ENCODE results near the gene HOXD8. TPM values are rescaled to one million over a fixed set of nuclear protein-coding genes. Genes with fewer than 3 reads are reported as not detected.

Gene HOXD8
- polyA plus RNA-seq, 1 of the 3 experiments (the other 2 are of a cell fraction): 6.4 TPM

- TF ChIP-seq, protein P1, sequence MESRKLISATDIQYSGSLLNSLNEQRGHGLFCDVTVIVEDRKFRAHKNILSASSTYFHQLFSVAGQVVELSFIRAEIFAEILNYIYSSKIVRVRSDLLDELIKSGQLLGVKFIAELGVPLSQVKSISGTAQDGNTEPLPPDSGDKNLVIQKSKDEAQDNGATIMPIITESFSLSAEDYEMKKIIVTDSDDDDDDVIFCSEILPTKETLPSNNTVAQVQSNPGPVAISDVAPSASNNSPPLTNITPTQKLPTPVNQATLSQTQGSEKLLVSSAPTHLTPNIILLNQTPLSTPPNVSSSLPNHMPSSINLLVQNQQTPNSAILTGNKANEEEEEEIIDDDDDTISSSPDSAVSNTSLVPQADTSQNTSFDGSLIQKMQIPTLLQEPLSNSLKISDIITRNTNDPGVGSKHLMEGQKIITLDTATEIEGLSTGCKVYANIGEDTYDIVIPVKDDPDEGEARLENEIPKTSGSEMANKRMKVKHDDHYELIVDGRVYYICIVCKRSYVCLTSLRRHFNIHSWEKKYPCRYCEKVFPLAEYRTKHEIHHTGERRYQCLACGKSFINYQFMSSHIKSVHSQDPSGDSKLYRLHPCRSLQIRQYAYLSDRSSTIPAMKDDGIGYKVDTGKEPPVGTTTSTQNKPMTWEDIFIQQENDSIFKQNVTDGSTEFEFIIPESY (IDR thresholded peaks at IDR 0.05; ENCODE audit: borderline replicate concordance, low read depth): no peak
Observed at GRCh38 chr2:176082525-176082823, 47.0 kb upstream of the HOXD8 start (continued).

DNA sequence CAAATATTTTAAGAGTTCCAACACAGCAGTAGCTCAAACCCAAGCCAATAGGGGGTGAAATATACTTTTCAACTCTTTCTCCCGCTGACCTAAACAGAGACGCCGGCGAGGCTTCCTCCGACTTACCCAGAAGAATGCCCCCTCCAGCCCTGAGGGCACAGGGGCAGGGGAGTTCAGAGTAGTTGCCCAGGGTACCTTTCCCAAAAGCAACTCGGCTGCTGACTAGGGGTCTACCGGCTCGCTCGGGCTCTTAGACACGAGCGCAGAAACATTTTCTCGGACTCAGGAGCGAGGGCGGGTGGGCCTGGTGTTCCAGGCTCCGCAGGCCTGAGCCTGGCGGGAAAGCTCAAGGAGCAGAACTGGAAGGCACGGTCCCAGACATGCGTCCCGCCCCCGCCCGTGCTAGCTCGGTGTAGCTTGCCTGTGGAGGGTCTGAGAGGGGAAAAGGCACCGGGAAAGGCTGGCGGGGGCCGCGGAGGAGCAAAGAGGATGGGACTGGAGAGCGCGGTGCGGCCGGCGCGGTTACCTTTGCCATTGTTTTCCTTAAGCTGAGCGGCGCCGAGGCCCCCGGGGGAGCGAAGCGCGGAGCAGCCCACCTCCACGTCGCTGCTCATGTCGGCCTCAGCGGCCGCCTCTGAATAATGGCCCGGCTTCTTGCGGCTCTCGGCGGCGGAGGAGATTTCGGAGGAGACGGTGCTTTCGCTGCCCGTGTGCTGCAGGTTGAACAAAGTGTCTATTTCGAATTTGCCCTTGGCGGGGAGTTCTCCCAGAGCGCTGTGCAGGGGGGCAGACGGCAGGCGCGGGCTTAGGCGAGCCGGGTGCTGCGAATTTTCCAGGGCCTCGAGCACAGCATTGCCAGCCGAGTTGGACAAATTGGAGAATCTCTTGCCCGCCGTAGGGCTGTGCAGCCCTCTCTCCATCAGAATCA, 46.4 kb upstream of the HOXD8 start:
- peak; percentile 92; the same call in 1 of the 2 replicates for TF ChIP-seq EZH2phosphoT487 (IDR thresholded peaks at IDR 0.05; ENCODE audit: borderline replicate concordance, low read depth)
- TF ChIP-seq, protein P2, sequence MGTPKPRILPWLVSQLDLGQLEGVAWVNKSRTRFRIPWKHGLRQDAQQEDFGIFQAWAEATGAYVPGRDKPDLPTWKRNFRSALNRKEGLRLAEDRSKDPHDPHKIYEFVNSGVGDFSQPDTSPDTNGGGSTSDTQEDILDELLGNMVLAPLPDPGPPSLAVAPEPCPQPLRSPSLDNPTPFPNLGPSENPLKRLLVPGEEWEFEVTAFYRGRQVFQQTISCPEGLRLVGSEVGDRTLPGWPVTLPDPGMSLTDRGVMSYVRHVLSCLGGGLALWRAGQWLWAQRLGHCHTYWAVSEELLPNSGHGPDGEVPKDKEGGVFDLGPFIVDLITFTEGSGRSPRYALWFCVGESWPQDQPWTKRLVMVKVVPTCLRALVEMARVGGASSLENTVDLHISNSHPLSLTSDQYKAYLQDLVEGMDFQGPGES (IDR thresholded peaks at IDR 0.05; ENCODE audit: low read depth, low read length): no peak
- POLR2A ChIA-PET: no interaction called here
- 17% methylated on average over 56 of the region's 66 CpGs for WGBS (ENCODE audit: low lambda C conversion rate)

DNA sequence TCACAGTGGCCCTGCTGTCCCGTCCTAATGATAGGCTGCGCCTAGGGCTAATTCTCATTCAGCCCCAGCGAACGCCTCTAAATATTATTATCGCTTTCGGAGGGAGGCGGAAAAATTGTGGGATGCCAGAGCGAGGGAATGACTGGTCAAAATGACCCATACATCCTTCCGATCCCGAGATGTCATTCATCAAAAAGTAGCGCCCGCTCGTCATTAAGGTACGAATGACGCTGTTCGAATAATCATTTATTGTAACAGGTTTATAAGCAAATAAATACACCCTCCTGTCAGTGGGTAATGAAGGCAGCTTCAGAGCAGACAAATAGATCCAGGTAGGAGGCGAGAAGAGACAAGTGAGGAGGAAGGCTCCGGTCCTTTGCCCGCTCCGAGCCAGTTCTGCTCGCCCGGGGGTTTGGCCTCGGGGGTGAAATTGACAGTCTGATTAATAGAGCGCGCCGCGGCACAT, 45.7 kb upstream of the HOXD8 start, which contains the start of gene EVX2:
TSS of gene EVX2 (minus strand) at position 167 of the 466 bp plus-strand sequence. CDS start 186 bp downstream, outside the sequence.
- 0 out of 2 replicates have a peak, but pooled peaks have one; percentile 19 for TF ChIP-seq EZH2phosphoT487 (IDR thresholded peaks at IDR 0.05; ENCODE audit: borderline replicate concordance, low read depth)
- TF ChIP-seq, protein P3, sequence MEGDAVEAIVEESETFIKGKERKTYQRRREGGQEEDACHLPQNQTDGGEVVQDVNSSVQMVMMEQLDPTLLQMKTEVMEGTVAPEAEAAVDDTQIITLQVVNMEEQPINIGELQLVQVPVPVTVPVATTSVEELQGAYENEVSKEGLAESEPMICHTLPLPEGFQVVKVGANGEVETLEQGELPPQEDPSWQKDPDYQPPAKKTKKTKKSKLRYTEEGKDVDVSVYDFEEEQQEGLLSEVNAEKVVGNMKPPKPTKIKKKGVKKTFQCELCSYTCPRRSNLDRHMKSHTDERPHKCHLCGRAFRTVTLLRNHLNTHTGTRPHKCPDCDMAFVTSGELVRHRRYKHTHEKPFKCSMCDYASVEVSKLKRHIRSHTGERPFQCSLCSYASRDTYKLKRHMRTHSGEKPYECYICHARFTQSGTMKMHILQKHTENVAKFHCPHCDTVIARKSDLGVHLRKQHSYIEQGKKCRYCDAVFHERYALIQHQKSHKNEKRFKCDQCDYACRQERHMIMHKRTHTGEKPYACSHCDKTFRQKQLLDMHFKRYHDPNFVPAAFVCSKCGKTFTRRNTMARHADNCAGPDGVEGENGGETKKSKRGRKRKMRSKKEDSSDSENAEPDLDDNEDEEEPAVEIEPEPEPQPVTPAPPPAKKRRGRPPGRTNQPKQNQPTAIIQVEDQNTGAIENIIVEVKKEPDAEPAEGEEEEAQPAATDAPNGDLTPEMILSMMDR (IDR thresholded peaks at IDR 0.05): no peak
- Histone ChIP-seq H2AFZ (ENCODE audit: low read depth) (no peak within 1 kb of the TSS), H3K4me1 (ENCODE audit: control insufficient read depth in 1 of 2, insufficient read depth in 2 of 2, low read depth in 1 of 2, low read length in 1 of 2) (peaks cover 0 to 40% of the 10 kb centered on the region in 2 experiments; a peak in 1 of 4 replicates), H3K9ac (no peak within 1 kb of the TSS), H3K27ac (ENCODE audit: low read depth in 2 of 2, low read length in 1 of 2) (no peak within 1 kb of the TSS), H3F3A (replicated peaks; ENCODE audit: insufficient read depth) (no peaks in the 10 kb centered on the region), H3K4me3 (ENCODE audit: low read depth in 2 of 2, low read length in 1 of 2) (no peak within 1 kb of the TSS; a peak in 1 of 4 replicates), H3K9me3 (no peaks in the 10 kb centered on the region), H3K27me3 (ENCODE audit: insufficient read depth) (peaks cover 95% of the 10 kb centered on the region), H3K36me3 (replicated peaks in 1 of 2; ENCODE audit: control insufficient read depth in 1 of 2, insufficient read depth in 2 of 2, low read length in 1 of 2) (no peaks in the 10 kb centered on the region), H3K4me2 (no peak within 1 kb of the TSS), H3K9me2 (no peaks in the 10 kb centered on the region), H4K20me1 (ENCODE audit: insufficient read depth) (peaks cover 20% of the 10 kb centered on the region; the same call in 1 of the 2 replicates), H3K79me2 (ENCODE audit: insufficient read depth) (no peaks in the 10 kb centered on the region)
- ChIA-PET POLR2A (no interaction called here), CTCF (interaction anchor here (1.0 to 12.1 kb wide), 8 partner anchors 11 to 833 kb away, joined by 3 to 262 read pairs (median 44); partner anchors contain the start of gene HOXD13)
- 17% methylated on average over 26 of the region's 27 CpGs for WGBS (ENCODE audit: low lambda C conversion rate)
- DNase-seq: no peak

More for the DNA sequence above, 46.4 kb upstream of the HOXD8 start:
- peaks cover 0 to 39% of the 10 kb centered on the region in 2 experiments; a peak in 1 of 4 replicates for H3K4me1 ChIP-seq (ENCODE audit: control insufficient read depth in 1 of 2, insufficient read depth in 2 of 2, low read depth in 1 of 2, low read length in 1 of 2)
- H3K79me2 ChIP-seq (ENCODE audit: insufficient read depth): no peaks in the 10 kb centered on the region
- DNase-seq: peak; percentile 49
- H3F3A ChIP-seq (replicated peaks; ENCODE audit: insufficient read depth): peaks cover 3% of the 10 kb centered on the region
- no peak overlapping the region for H2AFZ ChIP-seq (ENCODE audit: low read depth)
- H3K4me3 ChIP-seq (ENCODE audit: low read depth in 2 of 2, low read length in 1 of 2): no peak overlapping the region; a peak in 1 of 4 replicates
- no peak overlapping the region for H3K9ac ChIP-seq
- no peaks in the 10 kb centered on the region for H3K36me3 ChIP-seq (replicated peaks in 1 of 2; ENCODE audit: control insufficient read depth in 1 of 2, insufficient read depth in 2 of 2, low read length in 1 of 2)
- no peak overlapping the region for H3K27ac ChIP-seq (ENCODE audit: low read depth in 2 of 2, low read length in 1 of 2)
- H4K20me1 ChIP-seq (ENCODE audit: insufficient read depth): peaks cover 20% of the 10 kb centered on the region; the same call in 1 of the 2 replicates
- peaks cover 96% of the 10 kb centered on the region for H3K27me3 ChIP-seq (ENCODE audit: insufficient read depth)
- CTCF ChIA-PET: interaction anchor here (1.0 to 12.1 kb wide), 13 partner anchors 12 to 1383 kb away, joined by 3 to 262 read pairs (median 5); partner anchors contain the start of gene HOXD13
- no peak overlapping the region for H3K4me2 ChIP-seq
- H3K9me2 ChIP-seq: no peaks in the 10 kb centered on the region
- H3K9me3 ChIP-seq: no peaks in the 10 kb centered on the region

Data from SK-N-SH (cell line).